ENCODE data around the gene GRPR. TPM values are rescaled to one million over a fixed set of nuclear protein-coding genes. Genes with fewer than 3 reads are reported as not detected.
"Not testable (repeated sequence)": the region's sequence is repeated elsewhere in the genome, so short reads cannot be mapped to it uniquely, and the experiment has no call there.

GRPR gene
- total RNA-seq, 2 donors from 2014 or later = 0.37 TPM; not detected in 1

GRCh38 chrX:16171944-16172343, 48.6 kb downstream of the GRPR start:
- H3K4me3 Mint-ChIP-seq = no peak overlapping the region
- DNase-seq = no peak
- H3K36me3 Mint-ChIP-seq (ENCODE audit: low read depth) = no peaks in the 10 kb centered on the region
- H3K27me3 Mint-ChIP-seq = peaks cover 7% of the 10 kb centered on the region
- H3K9me3 ChIP-seq (ENCODE audit: control insufficient read depth, low read length, poor library complexity, severe bottlenecking) = no peaks in the 10 kb centered on the region
- no peak overlapping the region for H3K27ac Mint-ChIP-seq
- no peak for ATAC-seq
- no peaks in the 10 kb centered on the region for H3K4me1 Mint-ChIP-seq

DNA sequence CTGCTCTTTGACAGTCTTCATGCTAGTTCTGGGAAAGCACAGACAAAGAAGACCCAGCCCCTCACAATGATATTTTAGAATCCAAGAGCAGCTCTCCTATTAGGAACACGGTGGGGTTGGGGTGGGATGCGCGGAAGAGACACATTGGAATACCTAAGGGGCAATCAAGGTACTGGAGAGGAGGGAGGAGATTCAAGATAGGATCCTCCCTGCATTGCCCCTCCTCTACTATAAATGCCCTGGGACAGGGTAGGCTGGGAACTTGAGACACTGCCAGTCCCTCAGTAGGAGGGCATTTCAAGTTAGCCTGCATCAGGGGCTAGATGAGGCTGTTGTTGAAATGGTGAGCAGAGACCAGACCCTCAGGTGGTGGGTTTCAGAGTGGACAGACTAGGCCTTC, 49.0 kb downstream of the GRPR start:
- no peaks in the 10 kb centered on the region for H3K36me3 Mint-ChIP-seq (ENCODE audit: low read depth)
- H3K27me3 Mint-ChIP-seq = peaks cover 7% of the 10 kb centered on the region
- no peaks in the 10 kb centered on the region for H3K9me3 ChIP-seq (ENCODE audit: control insufficient read depth, low read length, poor library complexity, severe bottlenecking)
- H3K4me1 Mint-ChIP-seq = no peaks in the 10 kb centered on the region
- DNase-seq (no peak), ATAC-seq (no peak)
- no peak overlapping the region for H3K4me3 Mint-ChIP-seq
- H3K27ac Mint-ChIP-seq = no peak overlapping the region

DNA sequence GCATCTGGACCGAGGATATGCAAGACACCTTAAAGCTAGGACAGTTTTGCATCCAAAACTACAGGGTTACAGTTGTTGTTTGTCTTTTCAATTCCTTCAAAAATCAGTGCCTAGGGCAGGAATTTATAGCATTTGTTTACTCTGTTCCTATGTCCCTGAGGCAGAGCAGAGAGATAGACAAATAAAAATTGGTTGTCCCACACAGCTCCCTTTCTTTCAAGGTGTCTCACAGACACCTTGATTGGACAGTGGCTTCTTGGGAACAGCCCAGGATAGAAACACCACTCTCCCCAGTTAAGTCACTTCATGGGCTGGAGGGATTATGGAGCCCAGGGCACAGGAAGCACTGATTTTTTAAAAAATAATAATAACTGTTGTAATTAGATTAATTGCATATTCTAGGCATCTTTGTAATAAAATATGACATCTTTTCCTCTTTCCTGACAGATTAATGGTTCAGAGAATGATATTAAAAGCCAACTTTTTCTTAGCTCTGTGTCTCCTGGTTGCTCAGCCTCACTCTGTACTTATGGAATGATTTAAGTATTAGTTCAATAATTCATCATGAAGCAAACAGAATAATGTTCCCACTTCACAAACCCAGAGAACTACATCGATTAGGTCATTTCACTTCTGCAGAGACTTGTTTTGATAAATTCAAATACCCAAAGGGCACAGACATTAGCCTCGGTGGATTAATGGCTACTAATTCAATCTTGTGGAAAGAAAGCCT, 52.1 kb downstream of the GRPR start:
- DNase-seq (no peak), ATAC-seq (no peak)
- H3K27me3 Mint-ChIP-seq = no peaks in the 10 kb centered on the region
- no peaks in the 10 kb centered on the region for H3K4me1 Mint-ChIP-seq
- no peak overlapping the region for H3K4me3 Mint-ChIP-seq
- H3K36me3 Mint-ChIP-seq (ENCODE audit: low read depth) = no peaks in the 10 kb centered on the region
- no peak overlapping the region for H3K27ac Mint-ChIP-seq
- H3K9me3 ChIP-seq (ENCODE audit: control insufficient read depth, low read length, poor library complexity, severe bottlenecking) = no peaks in the 10 kb centered on the region

DNA sequence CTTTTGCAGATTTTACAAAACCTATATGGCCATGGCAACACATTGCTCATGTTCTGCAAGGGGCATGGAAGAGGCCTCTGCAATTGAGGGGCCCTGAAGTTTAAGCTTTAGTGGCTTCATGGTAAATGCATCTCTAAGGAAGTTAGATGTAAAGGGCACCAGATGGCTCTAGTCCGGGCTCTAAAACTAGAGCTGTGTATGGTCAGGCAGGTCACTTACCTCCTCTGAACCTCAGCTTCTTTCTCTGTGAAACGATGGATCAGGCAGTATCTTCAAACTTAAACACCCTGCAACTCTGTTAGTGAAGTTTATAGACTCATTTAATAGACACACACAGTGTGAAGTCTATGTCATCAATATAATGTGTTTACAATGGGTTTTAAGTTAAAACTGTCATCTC, 53.9 kb downstream of the GRPR start:
- Mint-ChIP-seq H3K27ac (no peak overlapping the region), H3K4me1 (no peaks in the 10 kb centered on the region), H3K36me3 (ENCODE audit: low read depth) (peaks cover 3% of the 10 kb centered on the region), H3K4me3 (no peak overlapping the region), H3K27me3 (no peaks in the 10 kb centered on the region)
- ATAC-seq (no peak), DNase-seq (no peak)
- no peaks in the 10 kb centered on the region for H3K9me3 ChIP-seq (ENCODE audit: control insufficient read depth, low read length, poor library complexity, severe bottlenecking)

- ATAC-seq; DNase-seq; H3K4me3 Mint-ChIP-seq; H3K27ac Mint-ChIP-seq; H3K9me3 ChIP-seq (ENCODE audit: control insufficient read depth, low read length, poor library complexity, severe bottlenecking); H3K36me3 Mint-ChIP-seq (ENCODE audit: low read depth); H3K4me1 Mint-ChIP-seq: not testable (repeated sequence)
- peaks cover 13% of the 10 kb centered on the region for H3K27me3 Mint-ChIP-seq
Measured at GRCh38 chrX:16183843-16184242, 60.5 kb downstream of the GRPR start.

- ATAC-seq (no peak), DNase-seq (no peak)
- H3K4me1 Mint-ChIP-seq = peaks cover 3% of the 10 kb centered on the region
- H3K4me3 Mint-ChIP-seq = no peak overlapping the region
- no peaks in the 10 kb centered on the region for H3K9me3 ChIP-seq (ENCODE audit: control insufficient read depth, low read length, poor library complexity, severe bottlenecking)
- no peak overlapping the region for H3K27ac Mint-ChIP-seq
- peaks cover 18% of the 10 kb centered on the region for H3K27me3 Mint-ChIP-seq
- peaks cover 3% of the 10 kb centered on the region for H3K36me3 Mint-ChIP-seq (ENCODE audit: low read depth)
Measured at GRCh38 chrX:16185725-16186136, 62.4 kb downstream of the GRPR start.

GRCh38 chrX:16186380-16187007, 63.1 kb downstream of the GRPR start:
- Mint-ChIP-seq H3K36me3 (ENCODE audit: low read depth) (peaks cover 1% of the 10 kb centered on the region), H3K4me1 (peaks cover 3% of the 10 kb centered on the region), H3K27ac (no peak overlapping the region), H3K27me3 (peaks cover 18% of the 10 kb centered on the region), H3K4me3 (no peak overlapping the region)
- no peak for ATAC-seq
- DNase-seq = no peak
- no peaks in the 10 kb centered on the region for H3K9me3 ChIP-seq (ENCODE audit: control insufficient read depth, low read length, poor library complexity, severe bottlenecking)

DNA sequence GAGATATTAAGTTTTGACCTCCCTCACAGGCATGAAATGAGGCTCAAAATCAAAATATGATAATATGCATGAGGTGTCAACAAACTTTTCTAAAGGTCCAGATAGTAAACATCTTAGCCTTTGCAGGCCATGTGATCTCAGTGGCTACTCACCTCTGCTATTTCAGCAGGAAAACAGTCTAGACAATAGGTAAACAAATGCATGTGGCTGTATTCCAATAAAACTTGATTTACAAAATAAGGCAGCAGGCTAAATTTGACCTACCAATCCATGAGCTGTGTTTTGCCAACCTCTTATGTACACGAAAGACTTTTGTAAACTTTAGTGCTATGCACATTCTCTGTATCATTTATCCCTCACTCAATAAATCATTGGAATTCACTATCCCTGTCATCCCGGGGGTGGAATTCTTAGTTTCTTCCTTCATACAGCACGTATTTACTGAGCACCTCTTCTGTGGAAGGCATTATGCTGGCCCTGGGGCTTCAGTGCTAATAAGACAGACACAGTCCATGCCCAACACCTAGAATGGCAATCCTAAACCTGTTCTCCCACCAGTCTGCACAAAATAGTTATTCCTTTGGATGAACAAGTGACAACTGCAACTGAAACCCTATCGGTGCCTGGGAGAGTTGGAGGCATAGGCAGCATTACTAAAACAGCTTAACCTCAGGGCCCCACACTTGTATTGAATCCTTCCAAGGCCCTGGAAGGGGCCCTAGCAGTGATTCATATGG, 63.8 kb downstream of the GRPR start:
- no peak overlapping the region for H3K4me3 Mint-ChIP-seq
- no peak overlapping the region for H3K27ac Mint-ChIP-seq
- DNase-seq = no peak

DNA sequence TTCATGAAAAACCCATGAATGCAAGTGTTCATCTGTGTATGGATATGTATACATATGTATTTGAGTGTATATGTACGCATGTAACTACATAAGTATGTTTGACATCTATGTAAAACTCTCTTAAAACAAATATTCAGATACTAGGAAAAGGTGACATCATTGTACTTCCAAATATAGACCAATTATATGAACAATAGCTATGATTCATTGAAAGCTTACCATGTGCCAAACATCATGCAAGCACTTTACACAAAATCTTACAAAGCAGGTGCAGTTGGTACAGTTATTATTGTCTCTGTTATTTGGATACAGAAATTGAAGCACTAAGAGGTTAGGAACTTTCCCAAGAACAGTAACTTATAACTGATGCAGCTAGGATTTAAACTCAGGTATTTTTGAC, 65.3 kb downstream of the GRPR start:
- Mint-ChIP-seq H3K4me3 (no peak overlapping the region), H3K27me3 (peaks cover 9% of the 10 kb centered on the region), H3K27ac (no peak overlapping the region), H3K36me3 (ENCODE audit: low read depth) (no peaks in the 10 kb centered on the region), H3K4me1 (peaks cover 3% of the 10 kb centered on the region)
- no peaks in the 10 kb centered on the region for H3K9me3 ChIP-seq (ENCODE audit: control insufficient read depth, low read length, poor library complexity, severe bottlenecking)
- DNase-seq = no peak
- ATAC-seq = no peak

More for the DNA sequence above, 63.8 kb downstream of the GRPR start:
- no peak for ATAC-seq
- H3K36me3 Mint-ChIP-seq (ENCODE audit: low read depth) = no peaks in the 10 kb centered on the region
- peaks cover 3% of the 10 kb centered on the region for H3K4me1 Mint-ChIP-seq
- peaks cover 18% of the 10 kb centered on the region for H3K27me3 Mint-ChIP-seq
- H3K9me3 ChIP-seq (ENCODE audit: control insufficient read depth, low read length, poor library complexity, severe bottlenecking) = no peaks in the 10 kb centered on the region

GRCh38 chrX:16191605-16192004, 68.2 kb downstream of the GRPR start:
- no peak overlapping the region for H3K27ac Mint-ChIP-seq
- H3K4me3 Mint-ChIP-seq = no peak overlapping the region
- H3K36me3 Mint-ChIP-seq (ENCODE audit: low read depth) = no peaks in the 10 kb centered on the region
- no peaks in the 10 kb centered on the region for H3K9me3 ChIP-seq (ENCODE audit: control insufficient read depth, low read length, poor library complexity, severe bottlenecking)
- no peaks in the 10 kb centered on the region for H3K4me1 Mint-ChIP-seq
- ATAC-seq = no peak
- H3K27me3 Mint-ChIP-seq = peaks cover 8% of the 10 kb centered on the region
- no peak for DNase-seq

DNA sequence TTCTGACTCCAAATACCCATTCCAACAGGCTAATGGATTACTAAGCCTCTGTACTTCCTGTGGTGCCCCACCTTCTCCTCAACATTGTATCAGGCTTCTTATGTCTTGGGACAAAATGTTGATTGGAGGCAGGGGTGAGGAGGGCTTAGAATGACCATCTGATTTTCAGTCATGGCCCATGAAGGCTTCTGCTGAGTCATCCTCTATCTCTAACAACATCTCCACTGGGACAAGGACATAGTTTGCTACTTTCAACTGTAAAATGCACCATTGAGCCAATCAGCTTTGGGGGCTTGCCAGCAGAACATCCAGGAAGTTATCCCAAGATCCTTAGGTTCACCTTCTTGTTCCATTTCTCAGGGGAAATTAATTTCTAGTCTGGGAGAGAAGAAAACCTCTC, 73.5 kb downstream of the GRPR start:
- Mint-ChIP-seq H3K27ac (no peak overlapping the region), H3K4me3 (no peak overlapping the region), H3K4me1 (peaks cover 2% of the 10 kb centered on the region), H3K36me3 (ENCODE audit: low read depth) (no peaks in the 10 kb centered on the region), H3K27me3 (peaks cover 25% of the 10 kb centered on the region)
- no peaks in the 10 kb centered on the region for H3K9me3 ChIP-seq (ENCODE audit: control insufficient read depth, low read length, poor library complexity, severe bottlenecking)
- DNase-seq (no peak), ATAC-seq (no peak)

- no peaks in the 10 kb centered on the region for H3K9me3 ChIP-seq (ENCODE audit: control insufficient read depth, low read length, poor library complexity, severe bottlenecking)
- Mint-ChIP-seq H3K4me3 (no peak overlapping the region), H3K4me1 (peaks cover 2% of the 10 kb centered on the region), H3K36me3 (ENCODE audit: low read depth) (no peaks in the 10 kb centered on the region), H3K27ac (no peak overlapping the region), H3K27me3 (peaks cover 25% of the 10 kb centered on the region)
- DNase-seq = no peak
- ATAC-seq = no peak
Measured at GRCh38 chrX:16199343-16199742, 76.0 kb downstream of the GRPR start.

GRCh38 chrX:16202943-16203342, 79.6 kb downstream of the GRPR start:
- Mint-ChIP-seq H3K27ac (no peak overlapping the region), H3K27me3 (peaks cover 10% of the 10 kb centered on the region), H3K4me1 (no peaks in the 10 kb centered on the region), H3K4me3 (no peak overlapping the region), H3K36me3 (ENCODE audit: low read depth) (no peaks in the 10 kb centered on the region)
- no peaks in the 10 kb centered on the region for H3K9me3 ChIP-seq (ENCODE audit: control insufficient read depth, low read length, poor library complexity, severe bottlenecking)
- ATAC-seq = no peak
- DNase-seq = no peak

Measured in T-helper 17 cell (primary cell).